Measurements from ENCODE around the gene SSR1.

- TF ChIP-seq CTCF (IDR thresholded peaks at IDR 0.05; ENCODE audit: poor library complexity, severe bottlenecking) (no peak), POLR2AphosphoS5 (IDR thresholded peaks at IDR 0.05) (no peak), TAF1 (IDR thresholded peaks at IDR 0.05; ENCODE audit: low read depth) (no peak)
Measured at GRCh38 chr6:7230956-7231713, 81.9 kb downstream of the SSR1 start.

Data from neural cell (in vitro differentiated cells).